22Rv1 (cell line): ENCODE results near the gene THOC6.

Experiments used
- ZFX ChIP-seq: fragments of 450-650 bp; IDR thresholded peaks from 2 replicates; pipeline ENCODE4 v1.6.1; 2017; ENCODE audit warnings: antibody characterized with exemption, borderline replicate concordance
- TF ChIP-seq, protein P1 (sequence below): fragments of 450-650 bp; IDR thresholded peaks from 2 replicates; pipeline ENCODE4 v1.5.1; 2017; ENCODE audit warnings: mild to moderate bottlenecking

- TF ChIP-seq, protein P1, sequence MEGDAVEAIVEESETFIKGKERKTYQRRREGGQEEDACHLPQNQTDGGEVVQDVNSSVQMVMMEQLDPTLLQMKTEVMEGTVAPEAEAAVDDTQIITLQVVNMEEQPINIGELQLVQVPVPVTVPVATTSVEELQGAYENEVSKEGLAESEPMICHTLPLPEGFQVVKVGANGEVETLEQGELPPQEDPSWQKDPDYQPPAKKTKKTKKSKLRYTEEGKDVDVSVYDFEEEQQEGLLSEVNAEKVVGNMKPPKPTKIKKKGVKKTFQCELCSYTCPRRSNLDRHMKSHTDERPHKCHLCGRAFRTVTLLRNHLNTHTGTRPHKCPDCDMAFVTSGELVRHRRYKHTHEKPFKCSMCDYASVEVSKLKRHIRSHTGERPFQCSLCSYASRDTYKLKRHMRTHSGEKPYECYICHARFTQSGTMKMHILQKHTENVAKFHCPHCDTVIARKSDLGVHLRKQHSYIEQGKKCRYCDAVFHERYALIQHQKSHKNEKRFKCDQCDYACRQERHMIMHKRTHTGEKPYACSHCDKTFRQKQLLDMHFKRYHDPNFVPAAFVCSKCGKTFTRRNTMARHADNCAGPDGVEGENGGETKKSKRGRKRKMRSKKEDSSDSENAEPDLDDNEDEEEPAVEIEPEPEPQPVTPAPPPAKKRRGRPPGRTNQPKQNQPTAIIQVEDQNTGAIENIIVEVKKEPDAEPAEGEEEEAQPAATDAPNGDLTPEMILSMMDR = no peak
- TF ChIP-seq ZFX = no peak
Measured at GRCh38 chr16:3013491-3013951, 10.3 kb upstream of the THOC6 start.
